Thoracic aorta (tissue), 2 donors: ENCODE data around the gene WWTR1. TPM values are rescaled to one million over a fixed set of nuclear protein-coding genes. Genes with fewer than 3 reads are reported as not detected.
A peak's percentile ranks its signal among the peaks of the same experiment; 100 is the strongest.

Source experiments
- ATAC-seq: fragments of 150-250 bp; one replicate; pipeline ENCODE4 v1.8.0; 2017; ENCODE audit warnings: low read depth; ENCODE audit not compliant: insufficient number of reproducible peaks, low FRiP score
- DNase-seq: peaks from one replicate; pipeline ENCODE4 v3.0.0-alpha.2; 2020; ENCODE audit warnings: low spot score
- H3K27ac ChIP-seq, 2 donors: fragments of 200-600 bp; sonication (generic); 1 replicate in 1 of 2; 2 replicates in 1 of 2; pipeline ENCODE4 v1.5.1; 2016; ENCODE audit warnings: mild to moderate bottlenecking in 2 of 2, moderate library complexity in 2 of 2
- H3K27me3 ChIP-seq: fragments of 200-600 bp; sonication (generic); replicated peaks from 2 replicates; pipeline ENCODE4 v1.6.0; 2016; ENCODE audit warnings: mild to moderate bottlenecking; ENCODE audit not compliant: insufficient read depth
- H3K36me3 ChIP-seq: fragments of 200-600 bp; sonication (generic); one replicate; pipeline ENCODE4 v1.5.1; 2016
- H3K4me1 ChIP-seq, 2 donors: fragments of 200-600 bp; sonication (generic); 1 replicate in 1 of 2; 2 replicates in 1 of 2; pipeline versions ENCODE4 v1.5.1 to v1.6.0; 2016; ENCODE audit warnings: low read depth in 2 of 2, mild to moderate bottlenecking in 1 of 2; ENCODE audit not compliant: control insufficient read depth in 1 of 2
- H3K4me3 ChIP-seq: fragments of 200-600 bp; sonication (generic); 2 replicates; pipeline ENCODE4 v1.5.1; 2016; ENCODE audit warnings: mild to moderate bottlenecking
- H3K9me3 ChIP-seq: fragments of 200-600 bp; sonication (generic); 2 replicates; pipeline ENCODE4 v1.5.1; 2016
- CTCF ChIP-seq: fragments of 200-600 bp; sonication (generic); IDR thresholded peaks from one replicate; pipeline ENCODE4 v1.5.1; 2019; ENCODE audit warnings: antibody characterized with exemption
- total RNA-seq, 2 donors: library from RNA; depleted of rRNA; stranded (reverse); fragments of >200 nt; gene quantifications; one replicate each; pipeline versions ENCODE4 v1.1.0 to v1.2.3, GENCODE V29; 2016

The WWTR1 gene
- total RNA-seq, 2 donors from 2014 or later: 135 to 243 TPM

- Histone ChIP-seq H3K4me3 (no peak overlapping the region), H3K27me3 (no peaks in the 10 kb centered on the region), H3K36me3 (no peaks in the 10 kb centered on the region), H3K9me3 (no peaks in the 10 kb centered on the region), H3K4me1 (peaks cover 5 to 32% of the 10 kb centered on the region in 2 donors), H3K27ac (peak overlapping the region in 1 of 2 donors; percentile 28)
- DNase-seq: no peak
- peak; percentile 37 for TF ChIP-seq CTCF
- ATAC-seq: peak; percentile 76
These were observed 168.7 kb downstream of the WWTR1 start for GRCh38 chr3:149489060-149489690.

DNA sequence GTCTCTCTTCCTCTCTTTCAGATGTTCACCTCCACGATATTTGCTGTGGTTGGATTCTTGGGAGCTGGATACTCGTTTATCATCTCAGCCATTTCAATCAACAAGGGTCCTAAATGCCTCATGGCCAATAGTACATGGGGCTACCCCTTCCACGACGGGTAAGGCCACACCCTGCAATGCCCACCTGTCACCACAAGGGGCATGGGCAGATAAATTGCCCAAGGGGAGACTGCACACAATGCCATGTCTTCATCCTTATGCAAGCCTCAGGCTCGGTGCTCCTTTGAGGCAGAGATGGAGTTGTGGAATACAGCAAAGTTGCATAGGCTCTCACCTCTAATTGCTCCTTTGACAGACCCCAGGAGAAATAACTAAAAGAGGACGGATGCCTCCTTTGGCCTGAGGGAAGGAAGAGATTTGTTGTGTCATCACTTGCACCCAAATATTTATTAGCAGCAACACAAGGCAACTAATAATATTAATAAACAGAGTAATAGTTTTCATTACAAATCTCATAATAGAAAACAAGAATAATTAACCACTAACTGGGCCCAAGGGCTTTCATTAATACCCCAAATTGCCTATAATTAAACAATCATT, 170.1 kb downstream of the WWTR1 start:
- no peaks in the 10 kb centered on the region for H3K36me3 ChIP-seq
- no peak overlapping the region for H3K4me3 ChIP-seq
- H3K27me3 ChIP-seq: no peaks in the 10 kb centered on the region
- H3K27ac ChIP-seq: no peak overlapping the region
- no peak for ATAC-seq
- DNase-seq: no peak
- peak; percentile 27 for TF ChIP-seq CTCF
- peaks cover 5 to 27% of the 10 kb centered on the region in 2 donors for H3K4me1 ChIP-seq
- H3K9me3 ChIP-seq: no peaks in the 10 kb centered on the region

DNA sequence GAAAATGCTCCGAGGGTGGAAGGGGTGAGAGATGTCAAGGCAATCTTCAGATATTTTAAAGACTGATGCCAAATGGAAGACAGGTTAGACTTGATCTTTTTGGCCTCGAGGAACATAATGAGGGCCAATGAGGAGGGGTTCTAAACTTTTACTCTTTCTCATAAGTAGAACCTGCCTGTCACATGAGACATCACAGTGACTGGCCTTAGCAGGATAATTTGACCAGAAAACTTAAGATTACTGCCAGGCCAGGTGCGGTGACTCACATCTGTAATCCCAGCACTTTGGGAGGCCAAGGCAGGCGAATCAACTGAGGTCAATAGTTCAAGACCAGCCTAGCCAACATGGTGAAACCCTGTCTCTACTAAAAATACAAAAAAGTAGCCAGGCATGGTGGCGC, 171.1 kb downstream of the WWTR1 start:
- DNase-seq: no peak
- TF ChIP-seq CTCF: no peak
- ATAC-seq: no peak
- H3K27me3 ChIP-seq: no peaks in the 10 kb centered on the region
- peaks cover 5 to 27% of the 10 kb centered on the region in 2 donors for H3K4me1 ChIP-seq
- no peak overlapping the region for H3K27ac ChIP-seq
- H3K4me3 ChIP-seq: no peak overlapping the region
- H3K9me3 ChIP-seq: no peaks in the 10 kb centered on the region
- no peaks in the 10 kb centered on the region for H3K36me3 ChIP-seq

GRCh38 chr3:149481491-149481890, 176.3 kb downstream of the WWTR1 start:
- DNase-seq (no peak), ATAC-seq (no peak)
- TF ChIP-seq CTCF: no peak

GRCh38 chr3:149481056-149481455, 176.8 kb downstream of the WWTR1 start:
- TF ChIP-seq CTCF: no peak
- DNase-seq (no peak), ATAC-seq (no peak)
- Histone ChIP-seq H3K4me1 (peaks cover 6 to 24% of the 10 kb centered on the region in 2 donors), H3K36me3 (no peaks in the 10 kb centered on the region), H3K27ac (no peak overlapping the region), H3K27me3 (no peaks in the 10 kb centered on the region), H3K4me3 (no peak overlapping the region), H3K9me3 (no peaks in the 10 kb centered on the region)

More at GRCh38 chr3:149481491-149481890, 176.3 kb downstream of the WWTR1 start:
- Histone ChIP-seq H3K4me1 (peaks cover 6 to 24% of the 10 kb centered on the region in 2 donors), H3K27me3 (no peaks in the 10 kb centered on the region), H3K36me3 (no peaks in the 10 kb centered on the region), H3K9me3 (no peaks in the 10 kb centered on the region), H3K27ac (no peak overlapping the region), H3K4me3 (no peak overlapping the region)
